ENCODE results near the gene CCN2.
A peak's percentile ranks its signal among the peaks of the same experiment; 100 is the strongest.

Gene CCN2

GRCh38 chr6:131966443-131966842, 15.3 kb upstream of the CCN2 start:
- no peak for DNase-seq

GRCh38 chr6:131963063-131963462, 11.9 kb upstream of the CCN2 start:
- no peak for DNase-seq

- no peak for DNase-seq
Measured at GRCh38 chr6:131960371-131961133, 9.4 kb upstream of the CCN2 start.

- DNase-seq = no peak
Measured at GRCh38 chr6:131958542-131959470, 7.6 kb upstream of the CCN2 start.

DNA sequence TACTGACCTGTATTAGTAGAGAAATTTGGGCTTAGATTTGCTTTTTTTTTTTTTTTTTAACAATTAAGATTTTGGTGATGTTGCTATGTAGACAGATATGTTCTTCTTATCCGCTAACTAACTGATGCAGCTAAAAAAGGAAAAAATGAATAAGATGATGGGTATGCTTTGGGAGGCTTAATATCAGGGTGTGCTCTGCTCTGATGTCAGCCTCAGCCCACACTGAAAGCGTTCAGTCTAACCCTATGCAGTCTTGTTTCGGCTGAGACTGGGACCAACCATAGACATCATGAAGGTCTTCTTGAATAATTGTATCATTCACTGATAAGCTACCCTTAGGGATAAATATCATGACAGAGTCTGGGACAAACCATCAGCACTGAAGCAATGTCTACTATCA, 6.9 kb upstream of the CCN2 start:
- DNase-seq = no peak

- DNase-seq = no peak
Measured at GRCh38 chr6:131955876-131956275, 4.7 kb upstream of the CCN2 start.

DNA sequence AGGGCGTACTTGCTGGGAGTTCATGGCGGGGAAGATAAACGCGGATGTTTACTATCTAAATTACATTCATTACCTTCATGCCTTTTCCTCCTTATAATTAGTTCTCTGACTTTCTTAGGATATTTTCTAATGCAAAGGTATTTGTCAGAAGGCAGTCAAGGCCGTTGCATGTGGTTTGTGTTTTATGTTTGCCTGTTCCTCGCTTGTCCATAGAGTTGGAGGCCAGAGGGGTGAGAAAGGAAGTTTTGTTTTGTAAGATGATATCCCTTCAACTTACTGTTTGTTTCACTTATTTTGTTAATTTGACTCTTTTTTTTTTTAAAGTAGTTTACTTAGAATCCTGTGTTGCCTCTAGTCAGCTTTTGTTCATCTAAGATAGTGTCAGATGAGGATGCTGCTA, 4.0 kb upstream of the CCN2 start:
- no peak for DNase-seq

- no peak for DNase-seq
Measured at GRCh38 chr6:131954775-131955107, 3.6 kb upstream of the CCN2 start.

- DNase-seq = no peak
Measured at GRCh38 chr6:131954059-131954774, 3.0 kb upstream of the CCN2 start.

- no peak for DNase-seq
Measured at GRCh38 chr6:131952886-131953509, 1.8 kb upstream of the CCN2 start.

GRCh38 chr6:131951576-131952230, 531 bp upstream of the CCN2 start:
- DNase-seq = no peak

GRCh38 chr6:131949909-131950766, 1.0 kb downstream of the CCN2 start:
- DNase-seq = peak; percentile 34

DNA sequence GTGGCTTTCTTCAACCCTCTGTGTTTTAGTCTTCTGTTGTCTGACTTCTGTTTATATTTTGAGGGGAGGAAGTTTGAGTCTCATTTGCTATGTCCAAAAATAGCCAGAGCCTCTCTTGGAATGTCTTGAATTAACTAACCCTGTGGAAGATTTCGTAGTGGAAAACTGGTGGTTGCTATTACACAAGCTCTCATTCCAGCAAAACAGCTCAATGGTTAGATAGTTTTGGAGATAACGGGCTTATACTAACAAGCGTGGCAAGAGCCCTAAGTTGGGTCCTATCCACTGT, 1.6 kb downstream of the CCN2 start:
- DNase-seq = no peak

- DNase-seq = no peak
Measured at GRCh38 chr6:131948692-131949619, 2.2 kb downstream of the CCN2 start.

GRCh38 chr6:131947986-131948661, 3.0 kb downstream of the CCN2 start:
- DNase-seq = no peak

DNA sequence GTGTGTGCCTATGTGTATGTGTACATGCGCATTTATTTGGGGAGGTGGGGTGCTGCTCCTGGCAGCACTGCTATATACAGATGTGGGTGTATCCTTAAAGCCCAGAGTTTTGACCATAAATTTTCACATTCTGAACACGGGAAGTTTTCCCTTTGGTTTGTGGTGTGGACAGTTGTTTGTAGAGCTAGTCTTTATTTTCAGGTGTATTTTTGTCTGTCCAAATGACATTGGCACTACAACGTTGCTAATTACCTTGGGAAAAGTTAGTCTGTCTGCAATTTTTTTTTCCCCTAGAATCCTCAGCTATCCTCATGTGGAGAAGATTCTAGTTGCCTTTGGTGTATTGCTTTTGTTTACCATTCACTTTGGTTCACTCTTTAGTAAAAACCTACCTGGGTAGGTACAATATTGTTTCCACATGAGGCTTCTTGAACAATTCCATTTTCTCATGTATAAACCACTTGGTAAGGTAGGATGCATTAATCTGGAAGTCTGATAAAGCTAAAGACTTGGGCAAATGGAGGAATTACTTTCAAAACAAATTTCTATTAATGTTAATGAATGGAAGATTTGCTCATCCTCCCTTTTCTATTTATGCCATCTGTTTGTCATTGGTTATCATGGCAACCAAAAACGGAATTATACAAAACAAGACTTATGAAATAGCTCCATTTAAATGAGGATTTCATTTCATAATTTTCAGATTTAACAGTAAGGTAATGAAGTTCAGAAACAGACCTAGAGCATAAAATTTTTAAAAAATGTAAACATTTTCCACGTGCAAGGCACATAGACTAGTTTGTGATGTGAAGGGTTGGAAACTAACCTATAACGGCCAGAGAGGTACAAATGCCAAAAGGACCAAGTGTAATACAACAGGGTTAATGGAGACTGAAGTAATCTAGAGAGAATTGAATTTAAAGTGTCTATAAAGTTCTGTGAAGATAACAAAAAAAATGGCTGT, 3.9 kb downstream of the CCN2 start:
- no peak for DNase-seq

- no peak for DNase-seq
Measured at GRCh38 chr6:131946404-131946991, 4.7 kb downstream of the CCN2 start.

GRCh38 chr6:131945971-131946370, 5.2 kb downstream of the CCN2 start:
- DNase-seq = no peak

Data from stimulated activated CD8-positive, alpha-beta memory T cell treated with anti-CD3 and anti-CD28 coated beads, Interleukin-4, amount 100 ng/mL, for 48 hours (primary cell).